ENCODE measurements around the gene THOC1.

The THOC1 gene

DNA sequence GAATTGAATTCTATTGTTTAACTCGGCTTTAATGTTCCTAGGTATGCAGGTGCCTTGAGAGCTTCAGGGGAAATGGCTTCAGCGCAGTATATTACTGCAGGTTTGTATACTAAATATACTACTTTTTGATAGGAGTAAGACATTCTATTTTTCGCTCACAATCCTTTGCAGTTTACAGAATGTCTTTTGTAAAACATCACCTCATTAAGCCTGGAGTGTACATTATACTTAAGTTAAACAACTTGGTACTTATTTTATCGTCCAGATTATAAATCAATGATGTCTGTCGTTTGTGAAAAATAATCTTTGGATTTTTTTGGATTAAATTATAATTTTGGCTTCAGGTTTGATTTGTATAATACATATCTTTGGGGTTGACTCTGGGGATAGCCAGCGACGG, 75.0 kb downstream of the THOC1 start:
- no peak overlapping the region for H3K56ac ChIP-seq (ENCODE audit: low read length)
- H2BK15ac ChIP-seq (replicated peaks; ENCODE audit: low read depth) = no peak overlapping the region
- H3K23ac ChIP-seq (ENCODE audit: low read length) = no peak overlapping the region
- H3K4ac ChIP-seq (ENCODE audit: low read depth, low read length) = no peak overlapping the region
- H3K4me1 ChIP-seq (ENCODE audit: control insufficient read depth, low read depth, low read length) = no peaks in the 10 kb centered on the region
- H2BK120ac ChIP-seq (ENCODE audit: low read depth, low read length) = no peak overlapping the region
- DNase-seq = no peak
- H2BK5ac ChIP-seq (ENCODE audit: low read length) = no peak overlapping the region
- H3K79me1 ChIP-seq (ENCODE audit: low read length) = peaks cover 2% of the 10 kb centered on the region
- no peaks in the 10 kb centered on the region for H3K27me3 ChIP-seq (ENCODE audit: insufficient read depth, low read length, poor library complexity)
- H3K27ac ChIP-seq (ENCODE audit: low read depth, low read length) = no peak overlapping the region
- no peak overlapping the region for H3K4me3 ChIP-seq (ENCODE audit: low read length)
- no peak overlapping the region for H3K18ac ChIP-seq (ENCODE audit: low read length)
- no peaks in the 10 kb centered on the region for H3K36me3 ChIP-seq (ENCODE audit: control insufficient read depth, insufficient read depth, low read length)
- H4K8ac ChIP-seq (ENCODE audit: low read depth, low read length) = no peak overlapping the region
- H3K4me2 ChIP-seq (ENCODE audit: low read length) = no peak overlapping the region
- no peak overlapping the region for H4K5ac ChIP-seq (ENCODE audit: low read length)
- H2AK5ac ChIP-seq (ENCODE audit: low read length) = no peak overlapping the region
- H3K9ac ChIP-seq (ENCODE audit: low read length) = no peak overlapping the region
- H3K79me2 ChIP-seq (ENCODE audit: control insufficient read depth, insufficient read depth, low read length) = no peaks in the 10 kb centered on the region
- no CpG with 5 or more reads among the region's 7 CpGs for WGBS (ENCODE audit: extremely low coverage, insufficient coverage, low lambda C conversion rate)

DNA sequence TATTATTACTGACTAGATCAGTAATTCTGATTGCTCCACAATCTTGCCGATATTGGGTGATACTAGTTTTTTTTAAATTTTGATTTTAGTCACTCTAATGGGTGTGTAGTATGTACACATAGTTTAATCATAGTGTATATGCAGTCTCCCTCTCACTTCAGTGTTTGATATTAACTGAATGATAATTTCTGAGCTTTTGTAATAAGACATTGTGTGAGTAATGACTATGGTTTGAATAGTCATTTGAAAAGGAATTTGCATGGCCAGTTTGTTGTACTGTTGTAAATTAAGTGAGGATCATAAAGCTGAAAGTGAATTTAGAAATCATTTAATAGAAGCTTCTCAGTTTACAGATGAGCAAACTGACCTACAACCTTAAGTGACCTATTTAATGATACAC, 76.1 kb downstream of the THOC1 start:
- H3K4me2 ChIP-seq (ENCODE audit: low read length) = no peak overlapping the region
- H3K79me2 ChIP-seq (ENCODE audit: control insufficient read depth, insufficient read depth, low read length) = no peaks in the 10 kb centered on the region
- no peak overlapping the region for H2AK5ac ChIP-seq (ENCODE audit: low read length)
- H3K27me3 ChIP-seq (ENCODE audit: insufficient read depth, low read length, poor library complexity) = no peaks in the 10 kb centered on the region
- H3K4me1 ChIP-seq (ENCODE audit: control insufficient read depth, low read depth, low read length) = no peaks in the 10 kb centered on the region
- H3K56ac ChIP-seq (ENCODE audit: low read length) = no peak overlapping the region
- no peak overlapping the region for H2BK5ac ChIP-seq (ENCODE audit: low read length)
- H4K5ac ChIP-seq (ENCODE audit: low read length) = no peak overlapping the region
- no peak overlapping the region for H3K27ac ChIP-seq (ENCODE audit: low read depth, low read length)
- H3K9ac ChIP-seq (ENCODE audit: low read length) = no peak overlapping the region
- H2BK120ac ChIP-seq (ENCODE audit: low read depth, low read length) = no peak overlapping the region
- no peak for DNase-seq
- H2BK15ac ChIP-seq (replicated peaks; ENCODE audit: low read depth) = no peak overlapping the region
- no peaks in the 10 kb centered on the region for H3K36me3 ChIP-seq (ENCODE audit: control insufficient read depth, insufficient read depth, low read length)
- no peak overlapping the region for H3K23ac ChIP-seq (ENCODE audit: low read length)
- H3K79me1 ChIP-seq (ENCODE audit: low read length) = peaks cover 2% of the 10 kb centered on the region
- H3K18ac ChIP-seq (ENCODE audit: low read length) = no peak overlapping the region
- H4K8ac ChIP-seq (ENCODE audit: low read depth, low read length) = no peak overlapping the region
- WGBS (ENCODE audit: extremely low coverage, insufficient coverage, low lambda C conversion rate) = no CpG with 5 or more reads among the region's 1 CpG
- H3K4ac ChIP-seq (ENCODE audit: low read depth, low read length) = no peak overlapping the region
- no peak overlapping the region for H3K4me3 ChIP-seq (ENCODE audit: low read length)

DNA sequence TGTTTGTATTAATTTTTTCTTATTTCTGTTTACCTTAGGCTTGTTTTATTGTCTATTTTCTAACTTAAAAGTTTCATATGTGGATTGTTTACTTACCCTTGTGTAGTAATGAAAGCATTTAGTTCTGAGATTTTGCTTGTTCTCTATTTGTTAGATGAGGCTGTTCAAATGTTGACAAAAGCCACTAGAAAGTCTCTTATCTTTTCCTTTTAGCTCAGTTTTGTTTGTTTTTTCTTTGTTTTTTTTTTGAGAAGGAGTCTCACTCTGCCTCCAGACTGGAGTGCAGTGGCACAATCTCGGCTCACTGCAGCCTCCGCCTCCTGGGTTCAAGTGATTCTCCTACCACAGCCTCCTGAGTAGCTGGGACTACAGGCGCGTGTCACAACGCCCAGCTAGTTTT, 78.6 kb downstream of the THOC1 start:
- WGBS (ENCODE audit: extremely low coverage, insufficient coverage, low lambda C conversion rate) = no CpG with 5 or more reads among the region's 5 CpGs
- H3K56ac ChIP-seq (ENCODE audit: low read length) = no peak overlapping the region

DNA sequence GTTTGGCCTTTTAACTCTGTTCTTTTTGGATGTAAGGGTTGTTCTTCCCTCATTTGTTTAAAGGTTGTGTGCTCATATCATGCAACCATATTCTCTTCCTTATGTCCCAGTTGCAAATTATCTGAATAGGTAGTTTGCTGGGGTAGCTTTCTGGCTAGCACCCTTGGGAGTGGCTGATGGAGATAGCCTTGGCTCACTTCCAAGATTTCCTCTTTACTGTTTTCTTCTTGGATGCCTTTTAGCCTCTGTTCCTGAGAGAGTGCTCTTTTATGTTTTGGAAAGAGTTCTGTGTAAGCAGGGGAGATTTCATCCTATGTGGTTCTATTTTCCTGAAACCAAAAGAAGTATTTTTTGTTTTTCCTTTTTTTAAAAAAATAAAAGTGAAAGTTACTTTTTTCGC, 84.1 kb downstream of the THOC1 start:
- Histone ChIP-seq H4K8ac (ENCODE audit: low read depth, low read length) (no peak overlapping the region), H3K4ac (ENCODE audit: low read depth, low read length) (no peak overlapping the region), H2BK120ac (ENCODE audit: low read depth, low read length) (no peak overlapping the region), H3K36me3 (ENCODE audit: control insufficient read depth, insufficient read depth, low read length) (peaks cover 6% of the 10 kb centered on the region), H3K18ac (ENCODE audit: low read length) (no peak overlapping the region), H3K79me2 (ENCODE audit: control insufficient read depth, insufficient read depth, low read length) (no peaks in the 10 kb centered on the region), H3K79me1 (ENCODE audit: low read length) (peaks cover 4% of the 10 kb centered on the region), H3K4me2 (ENCODE audit: low read length) (no peak overlapping the region), H3K9ac (ENCODE audit: low read length) (no peak overlapping the region), H3K4me3 (ENCODE audit: low read length) (no peak overlapping the region), H3K27ac (ENCODE audit: low read depth, low read length) (no peak overlapping the region), H2AK5ac (ENCODE audit: low read length) (no peak overlapping the region), H2BK5ac (ENCODE audit: low read length) (no peak overlapping the region), H3K23ac (ENCODE audit: low read length) (no peak overlapping the region), H2BK15ac (replicated peaks; ENCODE audit: low read depth) (no peak overlapping the region), H3K4me1 (ENCODE audit: control insufficient read depth, low read depth, low read length) (no peaks in the 10 kb centered on the region), H3K27me3 (ENCODE audit: insufficient read depth, low read length, poor library complexity) (no peaks in the 10 kb centered on the region), H4K5ac (ENCODE audit: low read length) (no peak overlapping the region), H3K56ac (ENCODE audit: low read length) (no peak overlapping the region)
- no peak for DNase-seq
- no CpG with 5 or more reads among the region's 1 CpG for WGBS (ENCODE audit: extremely low coverage, insufficient coverage, low lambda C conversion rate)

More for the DNA sequence above, 78.6 kb downstream of the THOC1 start:
- Histone ChIP-seq H4K5ac (ENCODE audit: low read length) (no peak overlapping the region), H2BK120ac (ENCODE audit: low read depth, low read length) (no peak overlapping the region), H2BK5ac (ENCODE audit: low read length) (no peak overlapping the region), H2AK5ac (ENCODE audit: low read length) (no peak overlapping the region), H3K79me2 (ENCODE audit: control insufficient read depth, insufficient read depth, low read length) (no peaks in the 10 kb centered on the region), H3K9ac (ENCODE audit: low read length) (no peak overlapping the region), H3K79me1 (ENCODE audit: low read length) (no peaks in the 10 kb centered on the region), H3K18ac (ENCODE audit: low read length) (no peak overlapping the region), H3K4me1 (ENCODE audit: control insufficient read depth, low read depth, low read length) (no peaks in the 10 kb centered on the region), H3K27me3 (ENCODE audit: insufficient read depth, low read length, poor library complexity) (no peaks in the 10 kb centered on the region), H3K36me3 (ENCODE audit: control insufficient read depth, insufficient read depth, low read length) (no peaks in the 10 kb centered on the region), H3K27ac (ENCODE audit: low read depth, low read length) (no peak overlapping the region), H3K4me2 (ENCODE audit: low read length) (no peak overlapping the region), H3K4ac (ENCODE audit: low read depth, low read length) (no peak overlapping the region), H2BK15ac (replicated peaks; ENCODE audit: low read depth) (no peak overlapping the region), H4K8ac (ENCODE audit: low read depth, low read length) (no peak overlapping the region), H3K23ac (ENCODE audit: low read length) (no peak overlapping the region), H3K4me3 (ENCODE audit: low read length) (no peak overlapping the region)
- DNase-seq = no peak

DNA sequence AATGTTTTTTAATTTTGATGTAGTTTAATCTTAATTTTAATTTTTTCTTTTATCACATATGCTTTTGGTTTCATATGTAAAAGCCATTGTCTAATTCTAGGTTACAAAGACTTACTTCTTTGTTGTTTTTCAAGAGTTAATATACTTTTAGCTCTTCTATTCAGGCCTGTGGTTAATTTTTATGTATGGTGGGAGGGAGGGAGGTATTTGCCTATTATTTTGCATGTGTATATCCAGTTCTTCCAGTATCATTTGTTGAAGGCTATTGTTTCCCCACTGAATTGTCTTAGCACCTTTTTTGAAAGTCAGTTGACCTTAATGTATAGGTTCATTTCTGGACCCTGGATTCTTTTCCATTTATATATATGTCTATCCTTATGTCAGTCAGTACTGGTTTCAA, 86.1 kb downstream of the THOC1 start:
- Histone ChIP-seq H3K56ac (ENCODE audit: low read length) (no peak overlapping the region), H3K9ac (ENCODE audit: low read length) (no peak overlapping the region), H3K36me3 (ENCODE audit: control insufficient read depth, insufficient read depth, low read length) (peaks cover 6% of the 10 kb centered on the region), H3K4me3 (ENCODE audit: low read length) (no peak overlapping the region), H3K79me1 (ENCODE audit: low read length) (peaks cover 4% of the 10 kb centered on the region), H3K4me2 (ENCODE audit: low read length) (no peak overlapping the region), H3K4ac (ENCODE audit: low read depth, low read length) (no peak overlapping the region), H3K27me3 (ENCODE audit: insufficient read depth, low read length, poor library complexity) (no peaks in the 10 kb centered on the region), H3K79me2 (ENCODE audit: control insufficient read depth, insufficient read depth, low read length) (no peaks in the 10 kb centered on the region), H2AK5ac (ENCODE audit: low read length) (no peak overlapping the region), H3K27ac (ENCODE audit: low read depth, low read length) (no peak overlapping the region), H4K8ac (ENCODE audit: low read depth, low read length) (no peak overlapping the region), H3K4me1 (ENCODE audit: control insufficient read depth, low read depth, low read length) (no peaks in the 10 kb centered on the region), H2BK120ac (ENCODE audit: low read depth, low read length) (no peak overlapping the region), H2BK5ac (ENCODE audit: low read length) (no peak overlapping the region), H2BK15ac (replicated peaks; ENCODE audit: low read depth) (no peak overlapping the region), H4K5ac (ENCODE audit: low read length) (no peak overlapping the region), H3K23ac (ENCODE audit: low read length) (no peak overlapping the region), H3K18ac (ENCODE audit: low read length) (no peak overlapping the region)
- DNase-seq = no peak

DNA sequence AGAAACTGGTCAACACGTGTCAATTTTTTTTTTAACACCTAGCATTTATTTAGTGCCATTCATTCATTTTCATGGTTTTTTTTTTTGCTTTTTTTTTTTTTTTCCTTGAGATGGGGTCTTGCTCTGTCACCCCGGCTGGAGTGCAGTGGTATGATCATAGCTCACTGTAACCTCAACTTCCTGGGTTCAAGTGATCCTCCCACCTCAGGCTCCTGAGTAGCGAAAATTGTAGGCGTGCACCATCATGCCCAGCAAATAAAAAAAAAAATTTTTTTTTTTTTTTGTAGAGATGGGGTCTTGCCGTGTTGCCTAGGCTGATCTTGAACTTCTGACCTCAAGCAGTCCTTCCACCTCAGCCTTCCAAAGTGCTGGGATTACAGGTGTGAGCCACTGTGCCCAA, 88.3 kb downstream of the THOC1 start:
- no peak overlapping the region for H3K9ac ChIP-seq (ENCODE audit: low read length)
- no CpG with 5 or more reads among the region's 5 CpGs for WGBS (ENCODE audit: extremely low coverage, insufficient coverage, low lambda C conversion rate)
- H4K8ac ChIP-seq (ENCODE audit: low read depth, low read length) = no peak overlapping the region
- H2BK15ac ChIP-seq (replicated peaks; ENCODE audit: low read depth) = no peak overlapping the region
- peaks cover 4% of the 10 kb centered on the region for H3K79me2 ChIP-seq (ENCODE audit: control insufficient read depth, insufficient read depth, low read length)
- no peak overlapping the region for H2AK5ac ChIP-seq (ENCODE audit: low read length)
- no peak overlapping the region for H3K23ac ChIP-seq (ENCODE audit: low read length)
- H2BK5ac ChIP-seq (ENCODE audit: low read length) = no peak overlapping the region
- H3K27ac ChIP-seq (ENCODE audit: low read depth, low read length) = no peak overlapping the region
- H3K4me1 ChIP-seq (ENCODE audit: control insufficient read depth, low read depth, low read length) = no peaks in the 10 kb centered on the region
- no peak overlapping the region for H3K4me2 ChIP-seq (ENCODE audit: low read length)
- peaks cover 4% of the 10 kb centered on the region for H3K79me1 ChIP-seq (ENCODE audit: low read length)
- no peak overlapping the region for H4K5ac ChIP-seq (ENCODE audit: low read length)
- H3K18ac ChIP-seq (ENCODE audit: low read length) = no peak overlapping the region
- no peak overlapping the region for H3K4me3 ChIP-seq (ENCODE audit: low read length)
- no peak overlapping the region for H3K4ac ChIP-seq (ENCODE audit: low read depth, low read length)
- H3K56ac ChIP-seq (ENCODE audit: low read length) = no peak overlapping the region
- no peak for DNase-seq
- peaks cover 6% of the 10 kb centered on the region for H3K36me3 ChIP-seq (ENCODE audit: control insufficient read depth, insufficient read depth, low read length)
- H3K27me3 ChIP-seq (ENCODE audit: insufficient read depth, low read length, poor library complexity) = no peaks in the 10 kb centered on the region
- H2BK120ac ChIP-seq (ENCODE audit: low read depth, low read length) = no peak overlapping the region

Data from mesendoderm (in vitro differentiated cells).